ENCODE results near the gene CT47A7.
"Not testable (repeated sequence)": the region's sequence is repeated elsewhere in the genome, so short reads cannot be mapped to it uniquely, and the experiment has no call there.

The CT47A7 gene

DNA sequence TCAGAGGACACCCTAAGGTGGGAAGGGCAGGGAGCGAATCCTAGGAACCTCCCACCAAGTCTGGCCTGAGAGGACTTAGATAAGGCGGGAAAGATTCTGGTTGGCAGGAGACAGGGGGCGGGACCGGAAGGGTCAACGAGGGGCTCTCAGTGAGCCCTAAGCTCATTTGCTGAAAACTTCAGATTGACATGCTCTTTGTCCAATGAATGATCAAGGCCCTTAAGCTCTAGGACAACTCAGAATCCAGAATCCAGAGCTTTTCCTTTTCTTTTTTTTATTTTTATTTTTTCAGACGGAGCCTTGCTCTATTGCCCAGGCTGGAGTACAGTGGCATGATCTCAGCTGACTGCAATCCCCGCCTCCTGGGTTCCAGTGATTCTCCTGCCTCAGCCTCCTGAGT lies at the start of gene CT47A7:
TSS of gene CT47A7 (minus strand) at position 101 of the 400 bp plus-strand sequence. CDS start 255 bp downstream, outside the sequence.
- not testable (repeated sequence) for DNase-seq

DNA sequence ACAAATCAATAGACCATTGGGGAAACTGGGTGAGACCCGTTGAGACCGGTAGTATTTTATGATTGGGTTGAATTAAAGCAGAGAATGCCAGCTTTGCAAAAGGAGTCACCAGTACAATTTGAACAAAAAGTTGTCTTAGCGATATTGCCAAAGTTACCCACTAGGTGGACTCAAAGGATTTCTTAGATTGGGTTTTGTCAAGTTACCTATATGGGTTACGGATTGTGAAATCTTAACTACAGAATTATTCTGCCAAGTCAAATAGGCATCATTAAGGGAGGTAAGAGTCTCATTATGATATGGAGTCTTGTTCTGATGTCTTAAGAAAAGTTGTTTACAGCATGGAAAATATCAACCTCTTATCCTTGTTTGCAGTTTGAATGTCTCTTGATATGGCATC lies 44.2 kb upstream of the CT47A7 start:
- no peak for DNase-seq

DNA sequence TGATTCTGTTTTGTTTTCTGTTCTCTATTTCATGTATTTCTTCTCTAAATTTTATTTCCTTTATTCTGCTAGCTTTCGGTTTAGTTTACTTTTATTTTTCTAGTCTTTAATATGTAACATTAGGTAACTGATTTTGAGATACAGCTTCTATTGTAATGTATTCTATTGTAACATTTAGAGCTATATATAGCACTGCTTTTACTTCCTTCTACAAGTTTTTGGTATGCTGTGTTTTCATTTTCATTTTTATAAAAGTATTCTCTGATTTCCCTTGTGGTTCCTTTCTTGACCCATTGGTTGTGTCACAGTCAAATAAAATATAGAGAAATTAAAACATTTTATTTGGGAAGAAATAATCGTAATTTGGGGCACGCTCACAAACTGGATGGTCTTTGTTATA lies 43.0 kb upstream of the CT47A7 start:
- no peak for DNase-seq

DNA sequence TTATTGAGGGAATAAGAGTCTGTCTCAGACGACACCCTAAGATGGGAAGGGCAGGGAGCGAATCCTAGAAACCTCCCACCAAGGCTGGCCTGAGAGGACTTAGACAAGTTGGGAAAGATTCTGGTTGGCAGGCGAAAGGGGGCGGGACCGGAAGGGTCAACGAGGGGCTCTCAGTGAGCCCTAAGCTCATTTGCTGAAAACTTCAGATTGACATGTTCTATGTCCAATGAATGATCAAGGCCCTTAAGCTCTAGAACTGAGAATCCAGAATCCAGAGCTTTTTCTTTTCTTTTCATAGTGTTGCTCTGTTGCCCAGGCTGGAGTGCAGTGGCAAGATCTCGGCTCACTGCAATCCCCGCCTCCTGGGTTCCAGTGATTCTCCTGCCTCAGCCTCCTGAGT lies 29.3 kb upstream of the CT47A7 start, which contains the start of gene CT47A1:
TSS of gene CT47A1 (minus strand) at position 101 of the 400 bp plus-strand sequence. CDS start 231 bp downstream, outside the sequence.
- not testable (repeated sequence) for DNase-seq

All from activated effector memory CD4-positive, alpha-beta T cell treated with Interleukin-2 at 50 U/mL for 16 hours (primary cell).